ENCODE data around the gene TSPAN13.

TSPAN13 gene

DNA sequence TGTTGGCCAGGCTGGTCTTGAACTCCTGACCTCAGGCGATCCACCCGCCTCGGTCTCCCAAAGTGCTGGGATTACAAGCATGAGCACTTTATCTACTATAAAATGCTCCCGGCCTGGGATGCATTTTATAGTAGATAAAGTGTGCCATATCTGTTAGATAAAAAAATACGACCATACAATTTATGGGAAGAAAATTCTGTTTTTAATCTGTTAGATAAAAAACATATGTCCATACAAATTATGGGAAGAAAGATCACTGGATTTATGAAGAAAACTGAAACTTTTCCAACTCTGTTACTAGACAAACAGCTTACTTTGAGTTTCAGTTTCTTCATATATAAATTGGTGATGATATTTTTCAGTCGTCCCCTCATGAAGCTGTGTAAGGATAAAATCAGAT, 4.5 kb downstream of the TSPAN13 start:
- H3K36me3 ChIP-seq (replicated peaks; ENCODE audit: low read depth, low read length), result no peaks in the 10 kb centered on the region
- H3K4me3 ChIP-seq (ENCODE audit: low read length), result no peak overlapping the region
- no peaks in the 10 kb centered on the region for H3K79me2 ChIP-seq (ENCODE audit: low read length)
- 0 out of 2 replicates have a peak, but pooled peaks cover 10% of the 10 kb centered on the region for H3K27me3 ChIP-seq (ENCODE audit: low read depth, low read length)
- H2AFZ ChIP-seq (ENCODE audit: low read depth, low read length), result no peak overlapping the region
- no peak overlapping the region for H3K9ac ChIP-seq (ENCODE audit: low read length)
- TF ChIP-seq, protein P1, sequence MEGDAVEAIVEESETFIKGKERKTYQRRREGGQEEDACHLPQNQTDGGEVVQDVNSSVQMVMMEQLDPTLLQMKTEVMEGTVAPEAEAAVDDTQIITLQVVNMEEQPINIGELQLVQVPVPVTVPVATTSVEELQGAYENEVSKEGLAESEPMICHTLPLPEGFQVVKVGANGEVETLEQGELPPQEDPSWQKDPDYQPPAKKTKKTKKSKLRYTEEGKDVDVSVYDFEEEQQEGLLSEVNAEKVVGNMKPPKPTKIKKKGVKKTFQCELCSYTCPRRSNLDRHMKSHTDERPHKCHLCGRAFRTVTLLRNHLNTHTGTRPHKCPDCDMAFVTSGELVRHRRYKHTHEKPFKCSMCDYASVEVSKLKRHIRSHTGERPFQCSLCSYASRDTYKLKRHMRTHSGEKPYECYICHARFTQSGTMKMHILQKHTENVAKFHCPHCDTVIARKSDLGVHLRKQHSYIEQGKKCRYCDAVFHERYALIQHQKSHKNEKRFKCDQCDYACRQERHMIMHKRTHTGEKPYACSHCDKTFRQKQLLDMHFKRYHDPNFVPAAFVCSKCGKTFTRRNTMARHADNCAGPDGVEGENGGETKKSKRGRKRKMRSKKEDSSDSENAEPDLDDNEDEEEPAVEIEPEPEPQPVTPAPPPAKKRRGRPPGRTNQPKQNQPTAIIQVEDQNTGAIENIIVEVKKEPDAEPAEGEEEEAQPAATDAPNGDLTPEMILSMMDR (IDR thresholded peaks at IDR 0.05; ENCODE audit: low read depth, low read length), result no peak
- TF ChIP-seq EZH2phosphoT487 (IDR thresholded peaks at IDR 0.05; ENCODE audit: low read depth), result no peak
- H3K4me1 ChIP-seq (ENCODE audit: low read length), result no peaks in the 10 kb centered on the region
- no peak overlapping the region for H3K4me2 ChIP-seq (ENCODE audit: low read length)
- H3K9me3 ChIP-seq (ENCODE audit: insufficient read depth, low read length), result no peaks in the 10 kb centered on the region
- H3K27ac ChIP-seq (ENCODE audit: low read length), result no peak overlapping the region
- no peaks in the 10 kb centered on the region for H4K20me1 ChIP-seq (ENCODE audit: insufficient read depth, low read length)

DNA sequence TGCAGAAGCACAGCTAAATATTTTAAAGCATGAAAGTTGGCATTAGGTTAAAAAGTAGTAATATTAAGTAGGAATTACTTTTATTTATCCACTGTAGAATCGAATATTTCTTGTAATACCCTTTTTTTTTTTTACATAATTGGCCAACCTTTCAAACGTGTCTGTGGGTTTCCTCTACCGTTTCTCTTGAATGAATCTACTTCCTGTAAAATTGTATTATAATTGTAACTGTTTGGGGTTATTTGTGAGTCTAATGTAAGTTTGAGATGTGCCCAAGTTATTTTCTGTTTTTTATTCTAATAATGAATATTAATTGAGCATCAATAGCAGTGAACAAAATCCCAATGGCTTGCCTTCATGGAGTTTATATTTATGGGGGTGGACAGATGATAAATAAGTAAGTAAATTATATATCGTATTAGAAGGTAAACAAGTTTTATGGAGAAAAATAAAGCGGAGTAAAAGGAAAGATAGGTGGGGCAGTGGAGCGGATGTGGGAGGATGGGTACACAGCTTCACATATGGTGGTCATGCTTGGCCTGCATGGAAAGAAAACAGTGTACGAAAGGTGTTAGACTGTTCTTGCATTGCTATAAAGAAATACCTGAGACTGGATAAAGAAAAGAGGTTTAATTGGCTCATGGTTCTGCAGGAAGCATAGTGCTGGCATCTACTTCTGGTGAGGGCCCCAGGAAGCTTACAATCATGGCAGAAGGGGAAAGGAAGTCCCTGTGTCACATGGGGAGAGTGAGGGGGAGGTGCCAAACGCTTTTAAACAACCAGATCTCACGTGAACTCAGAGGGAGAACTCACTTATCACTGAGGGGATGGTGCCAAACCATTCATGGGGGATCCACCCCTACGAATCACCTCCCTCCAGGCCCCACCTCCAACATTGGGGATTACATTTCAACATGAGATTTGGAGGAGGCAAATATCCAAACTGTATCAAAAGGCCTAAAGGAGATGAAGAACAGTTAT, 5.4 kb downstream of the TSPAN13 start:
- H3K9me3 ChIP-seq (ENCODE audit: insufficient read depth, low read length), result no peaks in the 10 kb centered on the region
- H3K4me3 ChIP-seq (ENCODE audit: low read length), result no peak overlapping the region
- no peaks in the 10 kb centered on the region for H3K36me3 ChIP-seq (replicated peaks; ENCODE audit: low read depth, low read length)
- no peaks in the 10 kb centered on the region for H4K20me1 ChIP-seq (ENCODE audit: insufficient read depth, low read length)
- H3K79me2 ChIP-seq (ENCODE audit: low read length), result no peaks in the 10 kb centered on the region
- H3K4me2 ChIP-seq (ENCODE audit: low read length), result no peak overlapping the region
- H3K9ac ChIP-seq (ENCODE audit: low read length), result no peak overlapping the region
- H3K27ac ChIP-seq (ENCODE audit: low read length), result no peak overlapping the region
- TF ChIP-seq, protein P1 (IDR thresholded peaks at IDR 0.05; ENCODE audit: low read depth, low read length), result no peak
- H3K27me3 ChIP-seq (ENCODE audit: low read depth, low read length), result 0 out of 2 replicates have a peak, but pooled peaks cover 10% of the 10 kb centered on the region
- H3K4me1 ChIP-seq (ENCODE audit: low read length), result no peaks in the 10 kb centered on the region
- H2AFZ ChIP-seq (ENCODE audit: low read depth, low read length), result no peak overlapping the region

DNA sequence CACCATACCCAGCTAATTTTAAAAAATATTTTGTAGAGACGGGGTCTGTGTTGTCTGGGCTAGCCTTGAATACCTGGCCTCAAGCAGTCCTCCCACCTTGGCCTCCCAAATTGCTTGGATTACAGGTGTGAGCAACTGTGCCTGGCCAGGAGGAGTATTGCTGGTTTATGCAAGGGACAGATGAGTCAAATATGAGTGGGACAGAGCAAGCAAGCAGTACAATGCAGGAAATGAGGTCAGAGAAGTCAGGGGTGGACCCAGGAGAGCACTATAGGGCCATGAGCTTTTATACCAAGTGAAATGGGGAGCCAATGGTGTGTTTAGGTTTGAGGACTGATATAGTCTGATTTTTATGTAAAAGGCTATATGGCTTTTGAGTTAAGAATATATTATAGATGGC, 6.3 kb downstream of the TSPAN13 start:
- Histone ChIP-seq H4K20me1 (ENCODE audit: insufficient read depth, low read length) (no peaks in the 10 kb centered on the region), H3K27ac (ENCODE audit: low read length) (no peak overlapping the region), H3K4me3 (ENCODE audit: low read length) (no peak overlapping the region), H3K27me3 (ENCODE audit: low read depth, low read length) (0 out of 2 replicates have a peak, but pooled peaks cover 4% of the 10 kb centered on the region), H3K9ac (ENCODE audit: low read length) (no peak overlapping the region), H3K4me2 (ENCODE audit: low read length) (no peak overlapping the region), H3K9me3 (ENCODE audit: insufficient read depth, low read length) (no peaks in the 10 kb centered on the region), H3K36me3 (replicated peaks; ENCODE audit: low read depth, low read length) (no peaks in the 10 kb centered on the region), H3K4me1 (ENCODE audit: low read length) (no peaks in the 10 kb centered on the region), H3K79me2 (ENCODE audit: low read length) (no peaks in the 10 kb centered on the region), H2AFZ (ENCODE audit: low read depth, low read length) (no peak overlapping the region)
- no peak for TF ChIP-seq EZH2phosphoT487 (IDR thresholded peaks at IDR 0.05; ENCODE audit: low read depth)
- TF ChIP-seq, protein P1 (IDR thresholded peaks at IDR 0.05; ENCODE audit: low read depth, low read length), result no peak

DNA sequence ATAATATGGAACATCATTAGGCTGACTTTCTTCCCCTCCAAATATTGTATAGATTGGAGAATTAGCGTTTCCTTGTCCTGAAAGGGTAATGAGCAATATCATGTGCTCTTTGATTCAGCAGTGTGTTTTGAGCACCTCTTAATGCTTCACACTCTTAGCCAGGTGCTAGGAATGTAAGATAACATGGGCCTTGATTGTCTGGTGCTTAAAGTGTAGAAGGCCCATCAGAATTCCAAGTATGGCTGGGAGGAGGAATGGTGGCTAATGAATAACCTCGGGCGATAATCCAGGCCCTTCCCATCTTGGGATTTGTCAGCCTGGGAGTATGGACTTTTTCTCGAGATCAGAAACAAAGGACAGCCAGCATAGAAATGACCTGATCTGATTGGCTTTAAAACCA, 8.6 kb downstream of the TSPAN13 start:
- no peaks in the 10 kb centered on the region for H3K36me3 ChIP-seq (replicated peaks; ENCODE audit: low read depth, low read length)
- TF ChIP-seq, protein P1 (IDR thresholded peaks at IDR 0.05; ENCODE audit: low read depth, low read length), result no peak
- no peak for TF ChIP-seq EZH2phosphoT487 (IDR thresholded peaks at IDR 0.05; ENCODE audit: low read depth)
- no peak overlapping the region for H3K27ac ChIP-seq (ENCODE audit: low read length)
- no peaks in the 10 kb centered on the region for H3K27me3 ChIP-seq (ENCODE audit: low read depth, low read length)
- no peak overlapping the region for H3K4me2 ChIP-seq (ENCODE audit: low read length)
- no peaks in the 10 kb centered on the region for H4K20me1 ChIP-seq (ENCODE audit: insufficient read depth, low read length)
- no peak overlapping the region for H3K9ac ChIP-seq (ENCODE audit: low read length)
- H3K4me1 ChIP-seq (ENCODE audit: low read length), result no peaks in the 10 kb centered on the region
- no peaks in the 10 kb centered on the region for H3K9me3 ChIP-seq (ENCODE audit: insufficient read depth, low read length)
- no peak overlapping the region for H3K4me3 ChIP-seq (ENCODE audit: low read length)
- H3K79me2 ChIP-seq (ENCODE audit: low read length), result no peaks in the 10 kb centered on the region
- no peak overlapping the region for H2AFZ ChIP-seq (ENCODE audit: low read depth, low read length)

Measured in OCI-LY3 (cell line).